Transverse colon (tissue), 4 donors: ENCODE measurements around the gene BRMS1. TPM values are rescaled to one million over a fixed set of nuclear protein-coding genes. Genes with fewer than 3 reads are reported as not detected.

Experiments
- DNase-seq: peaks from one replicate; pipeline ENCODE4 v3.0.0-alpha.2; 2019
- H3K27ac ChIP-seq, 4 donors: fragments of 200-600 bp; sonication (generic); 2 replicates each; pipeline ENCODE4 v1.5.1; 2016 to 2018; ENCODE audit warnings: inconsistent platforms in 4 of 4
- H3K27me3 ChIP-seq: fragments of 200-600 bp; sonication (generic); 2 replicates; pipeline ENCODE4 v1.5.1; 2017; ENCODE audit warnings: inconsistent platforms
- H3K36me3 ChIP-seq, 4 donors: fragments of 200-600 bp; sonication (generic); 2 replicates each; pipeline ENCODE4 v1.5.1; 2017 to 2019; ENCODE audit warnings: inconsistent platforms in 4 of 4
- H3K4me1 ChIP-seq, 4 donors: fragments of 200-600 bp; sonication (generic); 2 replicates each; pipeline ENCODE4 v1.5.1; 2017 to 2020; ENCODE audit warnings: inconsistent platforms in 4 of 4
- H3K4me3 ChIP-seq, 4 donors: fragments of 200-600 bp; sonication (generic); 1 replicate in 1 of 4; 2 replicates in 3 of 4; pipeline versions ENCODE4 v1.5.1 to v1.6.1; 2017 to 2019; ENCODE audit warnings: inconsistent platforms in 4 of 4
- H3K9me3 ChIP-seq, 2 donors: fragments of 200-600 bp; sonication (generic); 2 replicates each; pipeline ENCODE4 v1.5.1; 2017 to 2019; ENCODE audit warnings: inconsistent platforms in 2 of 2
- EP300 ChIP-seq: sonication (generic); formaldehyde crosslinking; IDR thresholded peaks from one replicate; pipeline ENCODE4 v1.6.1; 2017; ENCODE audit warnings: antibody characterized with exemption, low read depth
- POLR2A ChIP-seq: fragments of 450-650 bp; IDR thresholded peaks from one replicate; pipeline ENCODE4 v1.6.1; 2016; ENCODE audit warnings: antibody characterized with exemption, mild to moderate bottlenecking, moderate library complexity
- POLR2AphosphoS5 ChIP-seq, 3 donors: sonication (generic); formaldehyde crosslinking; IDR thresholded peaks; one replicate each; pipeline ENCODE4 v1.6.1; 2016; ENCODE audit warnings: antibody characterized with exemption in 3 of 3
- WGBS, 2 donors: methylation state at CpG; one replicate each; pipeline ENCODE4 v1.1.5; 2018; ENCODE audit warnings: low coverage in 1 of 2; 5-methylcytosine and 5-hydroxymethylcytosine counted together
- in situ Hi-C, 4 donors: fragments of 200-750 bp; cut with MboI; loops; one replicate each; pipeline versions ENCODE4 v1.15.0 to v1.15.1; 2017; ENCODE audit warnings: low sequenced_read_pairs in 3 of 4, low pct_ligation_motif_present in 1 of 4, low pct_unique_long_range_greater_than_20kb in 1 of 4
- intact Hi-C: fragments of 100-400 bp; cut with DNase I; formaldehyde crosslinking; loops from one replicate; pipeline ENCODE4 v1.15.1; 2023; ENCODE audit warnings: low total_unique reads
- total RNA-seq, 4 donors: library from RNA; depleted of rRNA; stranded (reverse); fragments of >200 nt; gene quantifications; one replicate each; pipeline ENCODE4 v1.1.0, GENCODE V29; 2016
- TF ChIP-seq, protein P1 (sequence below), 5 experiments: fragments of 200-600 bp in 3 of 5; fragments of 450-650 bp in 2 of 5; sonication (generic) in 3 of 5; IDR thresholded peaks; 1 replicate in 2 of 5; 2 replicates in 3 of 5; pipeline ENCODE4 v1.5.1; 2016 to 2017; ENCODE audit warnings: antibody characterized with exemption in 5 of 5, inconsistent platforms in 3 of 5, mild to moderate bottlenecking in 2 of 5, moderate library complexity in 1 of 5

The BRMS1 gene
- total RNA-seq, 4 donors from 2014 or later = 34.0 to 178 (median 63.1) TPM

GRCh38 chr11:66339162-66339675, 5.7 kb downstream of the BRMS1 start:
- no peaks in the 10 kb centered on the region for H3K9me3 ChIP-seq
- intact Hi-C loops = no loop called here
- no peak for TF ChIP-seq POLR2AphosphoS5 (IDR thresholded peaks at IDR 0.05)
- TF ChIP-seq POLR2A = no peak
- TF ChIP-seq EP300 = no peak
- TF ChIP-seq, protein P1, sequence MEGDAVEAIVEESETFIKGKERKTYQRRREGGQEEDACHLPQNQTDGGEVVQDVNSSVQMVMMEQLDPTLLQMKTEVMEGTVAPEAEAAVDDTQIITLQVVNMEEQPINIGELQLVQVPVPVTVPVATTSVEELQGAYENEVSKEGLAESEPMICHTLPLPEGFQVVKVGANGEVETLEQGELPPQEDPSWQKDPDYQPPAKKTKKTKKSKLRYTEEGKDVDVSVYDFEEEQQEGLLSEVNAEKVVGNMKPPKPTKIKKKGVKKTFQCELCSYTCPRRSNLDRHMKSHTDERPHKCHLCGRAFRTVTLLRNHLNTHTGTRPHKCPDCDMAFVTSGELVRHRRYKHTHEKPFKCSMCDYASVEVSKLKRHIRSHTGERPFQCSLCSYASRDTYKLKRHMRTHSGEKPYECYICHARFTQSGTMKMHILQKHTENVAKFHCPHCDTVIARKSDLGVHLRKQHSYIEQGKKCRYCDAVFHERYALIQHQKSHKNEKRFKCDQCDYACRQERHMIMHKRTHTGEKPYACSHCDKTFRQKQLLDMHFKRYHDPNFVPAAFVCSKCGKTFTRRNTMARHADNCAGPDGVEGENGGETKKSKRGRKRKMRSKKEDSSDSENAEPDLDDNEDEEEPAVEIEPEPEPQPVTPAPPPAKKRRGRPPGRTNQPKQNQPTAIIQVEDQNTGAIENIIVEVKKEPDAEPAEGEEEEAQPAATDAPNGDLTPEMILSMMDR (IDR thresholded peaks at IDR 0.05) = no peak
- peaks cover 21 to 40% (median 32%) of the 10 kb centered on the region in 4 donors for H3K4me1 ChIP-seq
- no peak overlapping the region for H3K27ac ChIP-seq
- in situ Hi-C loops = no loop called here
- DNase-seq = no peak
- no peak overlapping the region for H3K4me3 ChIP-seq
- H3K36me3 ChIP-seq = peaks cover 0 to 11% (median 5%) of the 10 kb centered on the region in 4 donors
- 89% methylated on average over 6 of the region's 6 CpGs; no CpG with 5 or more reads in 1 of the 2 donors for WGBS, 2 donors
- no peaks in the 10 kb centered on the region for H3K27me3 ChIP-seq

DNA sequence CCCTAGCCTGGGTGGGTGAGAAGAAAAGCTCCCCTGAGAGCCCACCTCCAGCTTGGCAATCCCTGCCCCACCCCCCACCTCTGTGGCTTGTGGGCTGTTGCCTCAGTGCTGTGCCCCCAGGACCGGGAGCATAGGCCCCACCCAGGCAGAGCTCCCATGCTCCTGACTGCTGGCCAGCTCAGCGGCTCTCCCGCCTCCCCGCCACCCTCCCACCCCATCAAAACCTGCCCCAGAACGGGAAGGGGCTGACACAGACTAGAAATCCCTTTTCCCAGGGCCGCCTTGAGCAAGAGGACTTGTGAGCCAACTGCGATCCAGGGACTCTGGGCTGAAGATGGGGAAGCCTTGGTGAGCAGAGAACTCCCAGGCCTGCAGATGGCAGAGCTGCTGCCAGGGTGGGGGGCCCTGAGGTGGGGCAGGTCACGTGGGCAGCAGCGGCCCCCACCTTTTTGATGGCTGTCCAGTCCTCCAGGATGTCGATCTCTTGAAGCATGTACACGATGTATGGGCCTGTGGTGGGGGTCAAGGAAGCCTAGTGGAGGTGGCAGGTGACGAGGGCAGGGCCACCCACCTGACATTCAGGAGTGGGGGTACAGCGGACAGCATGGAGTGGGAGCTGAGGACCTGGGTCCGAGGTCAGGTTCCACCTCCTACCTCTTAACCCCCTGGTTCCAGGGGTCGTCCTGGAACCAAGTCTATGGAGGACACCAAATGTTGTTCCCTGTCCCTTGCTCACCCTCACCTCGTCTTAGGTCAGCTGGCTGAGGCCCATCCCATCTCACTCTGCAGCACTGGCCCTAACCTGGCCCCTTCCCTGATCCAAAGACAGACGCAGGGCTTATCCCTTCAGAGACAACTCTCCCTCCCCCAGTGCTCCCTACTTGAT, 6.4 kb downstream of the BRMS1 start:
- 69 to 81% methylated on average over 2 to 17 of the region's 17 CpGs for WGBS, 2 donors
- in situ Hi-C loops = no loop called here
- TF ChIP-seq POLR2A (no peak), EP300 (no peak), POLR2AphosphoS5 (IDR thresholded peaks at IDR 0.05) (no peak)
- TF ChIP-seq, protein P1 (IDR thresholded peaks at IDR 0.05) = no peak

DNA sequence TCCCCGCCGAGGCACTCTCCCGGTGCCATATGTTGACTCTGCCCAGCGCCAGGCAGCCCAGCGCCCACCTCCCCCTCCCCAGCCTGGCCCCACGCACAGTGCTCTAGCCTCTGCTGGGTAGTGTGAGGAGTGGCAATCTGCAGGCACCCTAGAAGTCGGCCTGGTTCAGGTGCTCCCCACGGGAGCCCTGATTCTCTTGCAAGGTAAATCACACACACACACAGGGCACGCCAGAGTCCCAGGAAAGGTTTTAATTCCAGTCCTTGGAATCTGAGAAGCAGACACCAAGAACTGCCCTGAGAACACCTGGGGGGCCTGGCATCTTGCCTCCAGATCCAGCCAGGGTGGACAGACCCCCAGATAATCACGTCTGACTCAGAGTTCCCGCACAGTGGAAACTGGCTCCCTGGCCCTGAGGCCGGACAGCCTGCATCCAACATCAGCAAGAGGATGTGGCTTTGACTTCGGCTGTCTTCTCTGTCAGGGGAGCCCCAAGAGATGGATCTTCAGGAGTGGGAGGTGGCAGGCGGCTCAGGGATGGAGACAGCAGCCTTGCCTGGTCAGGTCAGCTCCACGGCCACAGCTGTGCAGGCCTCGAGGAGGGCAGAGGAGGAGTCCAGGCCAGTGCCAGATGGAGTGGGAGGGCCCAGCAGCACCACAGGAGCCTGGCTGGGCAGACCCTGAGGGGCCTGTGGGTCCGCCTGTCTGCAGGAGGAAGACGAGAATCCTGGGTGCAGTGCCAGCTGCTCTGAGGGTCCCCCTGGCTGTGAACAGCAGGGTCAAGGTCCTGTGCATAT, 7.6 kb downstream of the BRMS1 start:
- no peaks in the 10 kb centered on the region for H3K9me3 ChIP-seq
- H3K4me3 ChIP-seq = no peak overlapping the region
- H3K4me1 ChIP-seq = peaks cover 12 to 26% (median 21%) of the 10 kb centered on the region in 4 donors
- intact Hi-C loops = no loop called here
- TF ChIP-seq, protein P1 (IDR thresholded peaks at IDR 0.05) = no peak
- TF ChIP-seq POLR2A (no peak), POLR2AphosphoS5 (IDR thresholded peaks at IDR 0.05) (no peak), EP300 (no peak)
- no peaks in the 10 kb centered on the region for H3K27me3 ChIP-seq
- H3K27ac ChIP-seq = peak overlapping the region in 2 of 4 donors; percentile 78 to 82
- in situ Hi-C loops = no loop called here
- peaks cover 0 to 11% (median 5%) of the 10 kb centered on the region in 4 donors for H3K36me3 ChIP-seq
- no peak for DNase-seq
- WGBS, 2 donors = 56% methylated on average over 16 of the region's 18 CpGs; no CpG with 5 or more reads in 1 of the 2 donors

More for the DNA sequence above, 6.4 kb downstream of the BRMS1 start:
- Histone ChIP-seq H3K27me3 (no peaks in the 10 kb centered on the region), H3K9me3 (no peaks in the 10 kb centered on the region), H3K27ac (no peak overlapping the region), H3K36me3 (peaks cover 0 to 11% (median 5%) of the 10 kb centered on the region in 4 donors), H3K4me3 (no peak overlapping the region), H3K4me1 (peaks cover 14 to 33% (median 25%) of the 10 kb centered on the region in 4 donors)
- DNase-seq = no peak
- intact Hi-C loops = no loop called here
